Measurements from ENCODE around the gene C2CD4C. TPM values are rescaled to one million over a fixed set of nuclear protein-coding genes. Genes with fewer than 3 reads are reported as not detected.
A peak's percentile ranks its signal among the peaks of the same experiment; 100 is the strongest.
"Not testable (repeated sequence)": the region's sequence is repeated elsewhere in the genome, so short reads cannot be mapped to it uniquely, and the experiment has no call there.

Gene C2CD4C
- total RNA-seq, 8 experiments from 2014 or later: 0.15 to 6.4 (median 4.5) TPM

GRCh38 chr19:368630-369024 is 40.3 kb downstream of the C2CD4C start:
- Histone ChIP-seq H3K4me3 (no peak overlapping the region), H3K27ac (no peak overlapping the region), H3K4me1 (replicated peaks in 1 of 2) (peaks cover 0 to 10% of the 10 kb centered on the region in 2 donors)
- WGBS, 10 experiments: 40 to 81% (median 80%) methylated on average over 1 to 5 of the region's 7 CpGs; no CpG with 5 or more reads in 5 of the 10 experiments
- in situ Hi-C loops (cut with MboI; ENCODE audit: low pct_unique_long_range_greater_than_20kb in 2 of 9, low sequenced_read_pairs in 9 of 9, unreplicated experiment in 9 of 9): no loop called here
- no peak for ATAC-seq (replicated peaks in 6 of 8)

- H3K4me1 ChIP-seq (replicated peaks in 1 of 2): peaks cover 0 to 10% of the 10 kb centered on the region in 2 donors
- WGBS, 10 experiments: 0 to 72% (median 57%) methylated on average over 1 to 8 of the region's 22 CpGs; no CpG with 5 or more reads in 5 of the 10 experiments
- no peak overlapping the region for H3K4me3 ChIP-seq
- no peak for ATAC-seq (replicated peaks in 6 of 8)
- in situ Hi-C loops (cut with MboI; ENCODE audit: low pct_unique_long_range_greater_than_20kb in 2 of 9, low sequenced_read_pairs in 9 of 9, unreplicated experiment in 9 of 9): no loop called here
- H3K27ac ChIP-seq: no peak overlapping the region
These were observed 40.9 kb downstream of the C2CD4C start for GRCh38 chr19:367963-368629.

- ATAC-seq (replicated peaks in 6 of 8): no peak
- H3K4me3 ChIP-seq: no peak overlapping the region
- H3K4me1 ChIP-seq (replicated peaks in 1 of 2): peaks cover 0 to 10% of the 10 kb centered on the region in 2 donors
- WGBS, 10 experiments: 64 to 100% (median 80%) methylated on average over 1 to 14 of the region's 14 CpGs; no CpG with 5 or more reads in 5 of the 10 experiments
- in situ Hi-C loops (cut with MboI; ENCODE audit: low pct_unique_long_range_greater_than_20kb in 2 of 9, low sequenced_read_pairs in 9 of 9, unreplicated experiment in 9 of 9): no loop called here
- H3K27ac ChIP-seq: no peak overlapping the region
These were observed 41.4 kb downstream of the C2CD4C start for GRCh38 chr19:367561-367960.

GRCh38 chr19:366951-367350 is 42.0 kb downstream of the C2CD4C start:
- Histone ChIP-seq H3K4me1 (replicated peaks in 1 of 2) (peaks cover 0 to 10% of the 10 kb centered on the region in 2 donors), H3K27ac (no peak overlapping the region), H3K4me3 (no peak overlapping the region)
- in situ Hi-C loops (cut with MboI; ENCODE audit: low pct_unique_long_range_greater_than_20kb in 2 of 9, low sequenced_read_pairs in 9 of 9, unreplicated experiment in 9 of 9): no loop called here
- no peak for ATAC-seq (replicated peaks in 6 of 8)
- 41 to 100% (median 79%) methylated on average over 1 to 6 of the region's 8 CpGs for WGBS, 10 experiments

DNA sequence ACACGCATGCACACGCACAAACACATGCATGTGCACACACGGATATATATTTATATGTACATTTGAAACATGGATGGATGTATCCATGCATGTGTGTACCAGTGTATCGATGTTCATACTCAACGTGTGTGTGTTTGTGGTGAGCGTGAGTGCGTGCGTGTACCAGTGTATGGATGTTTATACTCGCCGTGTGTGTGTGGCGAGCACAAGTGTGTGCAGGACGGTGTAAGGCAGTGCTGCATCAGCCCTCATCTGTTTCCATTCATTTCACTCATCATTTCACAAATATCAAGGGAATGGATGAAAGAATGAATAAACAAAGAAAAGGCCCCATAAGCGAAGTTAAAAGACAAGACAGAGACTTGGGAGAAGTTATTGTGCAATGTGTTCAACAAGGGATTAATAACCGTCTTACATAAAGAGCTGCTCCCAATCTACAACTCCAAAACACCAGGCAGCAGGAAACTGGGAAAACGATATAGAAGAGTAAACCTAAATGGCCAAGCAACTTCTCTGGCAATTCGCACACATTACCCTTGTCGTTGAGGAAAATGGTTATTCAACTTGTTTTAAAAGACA is 42.7 kb downstream of the C2CD4C start:
- WGBS, 10 experiments: 58 to 95% (median 66%) methylated on average over 1 to 15 of the region's 17 CpGs
- ATAC-seq (replicated peaks in 6 of 8): no peak

GRCh38 chr19:364496-365287 is 44.3 kb downstream of the C2CD4C start:
- peak in 2 of 8 experiments; percentile 14 to 30 for ATAC-seq (replicated peaks in 6 of 8)
- H3K4me3 ChIP-seq: no peak overlapping the region
- H3K4me1 ChIP-seq (replicated peaks in 1 of 2): no peaks in the 10 kb centered on the region
- no peak overlapping the region for H3K27ac ChIP-seq
- in situ Hi-C loops (cut with MboI; ENCODE audit: low pct_unique_long_range_greater_than_20kb in 2 of 9, low sequenced_read_pairs in 9 of 9, unreplicated experiment in 9 of 9): no loop called here
- 0 to 100% (median 79%) methylated on average over 1 to 11 of the region's 17 CpGs; no CpG with 5 or more reads in 5 of the 10 experiments for WGBS, 10 experiments

More for the DNA sequence above, 42.7 kb downstream of the C2CD4C start:
- in situ Hi-C loops (cut with MboI; ENCODE audit: low pct_unique_long_range_greater_than_20kb in 2 of 9, low sequenced_read_pairs in 9 of 9, unreplicated experiment in 9 of 9): no loop called here
- H3K4me1 ChIP-seq (replicated peaks in 1 of 2): peaks cover 0 to 7% of the 10 kb centered on the region in 2 donors
- no peak overlapping the region for H3K4me3 ChIP-seq
- H3K27ac ChIP-seq: no peak overlapping the region

DNA sequence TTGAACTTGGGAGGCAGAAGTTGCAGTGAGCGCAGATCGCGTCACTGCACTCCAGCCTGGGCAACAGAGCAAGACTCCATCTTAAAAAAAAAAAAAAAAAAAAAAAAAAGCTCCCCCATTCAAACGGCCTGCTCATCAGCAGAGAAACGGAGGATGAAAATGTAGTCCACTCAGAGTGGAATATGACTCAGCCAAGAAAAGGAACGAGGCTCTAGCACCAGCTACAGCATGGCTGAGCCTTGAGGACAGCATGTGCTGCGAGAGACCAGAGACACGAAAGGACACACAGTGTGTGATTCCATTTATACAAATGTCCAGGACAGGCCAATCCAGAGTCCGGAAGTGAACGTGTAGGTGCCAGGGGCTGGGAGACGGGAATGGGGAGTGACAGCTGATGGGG is 46.3 kb downstream of the C2CD4C start:
- no peak for ATAC-seq (replicated peaks in 6 of 8)
- Histone ChIP-seq H3K27ac (no peak overlapping the region), H3K4me1 (replicated peaks in 1 of 2) (no peaks in the 10 kb centered on the region), H3K4me3 (no peak overlapping the region)
- in situ Hi-C loops (cut with MboI; ENCODE audit: low pct_unique_long_range_greater_than_20kb in 2 of 9, low sequenced_read_pairs in 9 of 9, unreplicated experiment in 9 of 9): no loop called here
- 0 to 77% (median 64%) methylated on average over 2 to 9 of the region's 11 CpGs; no CpG with 5 or more reads in 3 of the 10 experiments for whole genome bisulfite sequencing, 10 experiments

GRCh38 chr19:362154-362553 is 46.8 kb downstream of the C2CD4C start:
- H3K27ac ChIP-seq: no peak overlapping the region
- WGBS, 10 experiments: 53 to 100% (median 83%) methylated on average over 1 to 10 of the region's 11 CpGs; no CpG with 5 or more reads in 2 of the 10 experiments
- no peak for ATAC-seq (replicated peaks in 6 of 8)
- H3K4me3 ChIP-seq: no peak overlapping the region
- in situ Hi-C loops (cut with MboI; ENCODE audit: low pct_unique_long_range_greater_than_20kb in 2 of 9, low sequenced_read_pairs in 9 of 9, unreplicated experiment in 9 of 9): no loop called here
- no peaks in the 10 kb centered on the region for H3K4me1 ChIP-seq (replicated peaks in 1 of 2)

DNA sequence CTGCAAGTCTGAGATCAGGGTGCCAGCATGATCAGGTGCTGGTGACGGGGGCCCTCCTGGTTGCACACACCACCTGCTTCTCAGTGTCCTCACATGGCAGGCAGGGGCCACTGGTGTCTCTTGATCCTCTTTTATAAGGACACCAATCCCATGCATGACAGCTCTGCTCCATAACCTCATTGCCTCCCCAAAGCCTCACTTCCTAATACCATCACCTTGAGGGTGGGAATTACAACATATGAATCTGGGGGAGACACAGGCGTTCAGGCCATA is 49.4 kb downstream of the C2CD4C start:
- no peak for ATAC-seq (replicated peaks in 6 of 8)

GRCh38 chr19:355536-355935 is 53.4 kb downstream of the C2CD4C start:
- H3K4me3 ChIP-seq; H3K4me1 ChIP-seq (replicated peaks in 1 of 2); in situ Hi-C loops (cut with MboI; ENCODE audit: low pct_unique_long_range_greater_than_20kb in 2 of 9, low sequenced_read_pairs in 9 of 9, unreplicated experiment in 9 of 9); H3K27ac ChIP-seq; ATAC-seq (replicated peaks in 6 of 8): not testable (repeated sequence)
- WGBS, 10 experiments: 46 to 100% (median 87%) methylated on average over 3 to 12 of the region's 15 CpGs; no CpG with 5 or more reads in 1 of the 10 experiments

More for the DNA sequence above, 49.4 kb downstream of the C2CD4C start:
- Histone ChIP-seq H3K4me3 (no peak overlapping the region), H3K4me1 (replicated peaks in 1 of 2) (no peaks in the 10 kb centered on the region), H3K27ac (no peak overlapping the region)
- in situ Hi-C loops (cut with MboI; ENCODE audit: low pct_unique_long_range_greater_than_20kb in 2 of 9, low sequenced_read_pairs in 9 of 9, unreplicated experiment in 9 of 9): no loop called here
- WGBS, 10 experiments: 50 to 92% (median 80%) methylated on average over 1 to 2 of the region's 2 CpGs; no CpG with 5 or more reads in 7 of the 10 experiments

Other genes with a start within 250 kb of the C2CD4C start
- 1 to 10 TPM; 1.0 to 6.2 (median 2.6) TPM for gene PLPP2, start 117.7 kb downstream of the C2CD4C start, total RNA-seq
- 10 to 100 TPM in 6 of 8 experiments, 1 to 10 TPM in 2; 6.1 to 25.0 (median 15.8) TPM for gene MIER2, start 64.4 kb downstream of the C2CD4C start, total RNA-seq
- gene SHC2, start 51.9 kb upstream of the C2CD4C start, total RNA-seq: 10 to 100 TPM in 7 of 8 experiments, 1 to 10 TPM in 1; 4.6 to 57.6 (median 33.0) TPM
- gene MADCAM1, start 87.3 kb upstream of the C2CD4C start, total RNA-seq: 1 to 10 TPM in 1 of 8 experiments, under 1 TPM in 7; 0.27 to 1.3 (median 0.57) TPM
- 10 to 100 TPM in 2 of 8 experiments, 1 to 10 TPM in 6; 5.2 to 15.1 (median 8.2) TPM for gene TPGS1, start 98.3 kb upstream of the C2CD4C start, total RNA-seq
- gene CDC34, start 122.6 kb upstream of the C2CD4C start, total RNA-seq: 100 to 1,000 TPM in 1 of 8 experiments, 10 to 100 TPM in 7; 40.0 to 116 (median 71.6) TPM
- under 1 TPM in 5 of 8 experiments, not detected in 3; 0.29 to 0.50 (median 0.33) TPM for gene GZMM, start 134.9 kb upstream of the C2CD4C start, total RNA-seq
- 1,000 to 10,000 TPM in 1 of 8 experiments, 100 to 1,000 TPM in 7; 219 to 1,638 (median 407) TPM for gene BSG, start 163.4 kb upstream of the C2CD4C start, total RNA-seq
- 1 to 10 TPM in 5 of 8 experiments, under 1 TPM in 3; 0.31 to 8.1 (median 1.9) TPM for gene HCN2, start 180.7 kb upstream of the C2CD4C start, total RNA-seq
- 10 to 100 TPM; 18.3 to 56.9 (median 33.5) TPM for gene POLRMT, start 224.4 kb upstream of the C2CD4C start, total RNA-seq
- 1 to 10 TPM in 2 of 8 experiments, under 1 TPM in 6; 0.11 to 2.3 (median 0.51) TPM for gene FGF22, start 230.7 kb upstream of the C2CD4C start, total RNA-seq